OCI-LY3 (cell line): Measurements from ENCODE around the gene PFKL.

ENCODE experiments used
- CTCF ChIP-seq: fragments of 200-600, 300-600 bp; sonication (generic); IDR thresholded peaks from 2 replicates; pipeline ENCODE4 v1.5.1; 2014; ENCODE audit warnings: antibody characterized with exemption, low read length, low read depth
- EZH2phosphoT487 ChIP-seq: fragments of 200-600 bp; shearing (Covaris generic); IDR thresholded peaks from 2 replicates; pipeline ENCODE4 v1.6.1; 2018; ENCODE audit warnings: antibody characterized with exemption, mixed run types, low read depth

- no peak for TF ChIP-seq CTCF
- TF ChIP-seq EZH2phosphoT487: no peak
Observed at GRCh38 chr21:44301141-44301540, 1.3 kb downstream of the PFKL start.
